K562 (cell line): Measurements from ENCODE around the gene MTREX. TPM values are rescaled to one million over a fixed set of nuclear protein-coding genes. Genes with fewer than 3 reads are reported as not detected.

Source experiments
- ATAC-seq: fragments of 200-7000 bp; cut with Tn5 transposase; 3 replicates; pipeline ENCODE4 v1.9.1; 2020; ENCODE audit warnings: moderate library complexity
- BruUV-seq: library from RNA; stranded (reverse); fragments of 400-500 nt; replicated peaks from 2 replicates; lab custom pipeline; 2021; lab: Mats Ljungman, UMichigan
- CTCF ChIA-PET: fragments of 300-600 bp; formaldehyde crosslinking; extraction: SDS; loops from one replicate; lab custom pipeline; 2021; ENCODE audit warnings: low intra/inter-chr PET ratio; lab: Yijun Ruan, JAX
- POLR2A ChIA-PET: fragments of 300-600, 350-650 bp; sonication (Branson Sonifier 250); formaldehyde crosslinking; extraction: SDS; loops from one replicate; lab custom pipeline; 2021; ENCODE audit warnings: antibody characterized with exemption, inconsistent platforms; lab: Yijun Ruan, JAX
- DNase-seq, 4 experiments: peaks; one replicate each; pipeline versions ENCODE4 v3.0.0 to v3.0.0-alpha.2; 2011 to 2018; ENCODE audit warnings: low spot score in 3 of 4, mixed read lengths in 3 of 4; ENCODE audit errors: extremely low read depth in 1 of 4
- FAIRE-seq: peaks from 2 replicates; lab custom pipeline; 2011; peaks lifted over from hg19 to GRCh38; lab: Jason Lieb, UNC
- H2AFZ ChIP-seq: 2 replicates; pipeline ENCODE4 v1.6.0; 2011; ENCODE audit warnings: low read depth, low read length, control low read depth, inconsistent platforms
- H3K27ac ChIP-seq: fragments of 200-600 bp; 3 replicates; pipeline ENCODE4 v1.8.0; 2011; ENCODE audit warnings: low read depth, mild to moderate bottlenecking, control low read depth, inconsistent platforms, low read length, moderate library complexity, mixed read lengths; ENCODE audit errors: extremely low read depth
- H3K27me3 ChIP-seq, 2 experiments: fragments of 300-600 bp in 1 of 2; 2 replicates in 1 of 2; 3 replicates in 1 of 2; pipeline versions ENCODE4 v1.6.0 to v1.8.0; 2011; ENCODE audit warnings: inconsistent platforms in 2 of 2, low read length in 2 of 2, mild to moderate bottlenecking in 1 of 2, mixed read lengths in 1 of 2, moderate library complexity in 1 of 2; ENCODE audit not compliant: control insufficient read depth in 2 of 2, insufficient read depth in 2 of 2
- H3K36me3 ChIP-seq: fragments of 300-600 bp; 3 replicates; pipeline ENCODE4 v1.8.0; 2011; ENCODE audit warnings: mild to moderate bottlenecking, low read length, inconsistent platforms; ENCODE audit not compliant: control insufficient read depth, insufficient read depth
- H3K4me1 ChIP-seq, 2 experiments: fragments of 200-600 bp in 1 of 2; replicated peaks in 1 of 2; 2 replicates in 1 of 2; 3 replicates in 1 of 2; pipeline versions ENCODE4 v1.5.1 to v1.8.0; 2011; ENCODE audit warnings: inconsistent platforms in 2 of 2, low read length in 2 of 2, mild to moderate bottlenecking in 1 of 2, mixed read lengths in 1 of 2, moderate library complexity in 1 of 2; ENCODE audit not compliant: control insufficient read depth in 2 of 2, insufficient read depth in 2 of 2
- H3K4me2 ChIP-seq: 2 replicates; pipeline ENCODE4 v1.6.1; 2011; ENCODE audit warnings: low read length, control low read depth, inconsistent platforms, mixed read lengths; ENCODE audit not compliant: insufficient read depth
- H3K4me3 ChIP-seq: fragments of 200-600 bp; sonication (generic), shearing (Covaris generic); 2 replicates; pipeline ENCODE4 v1.5.1; 2016; ENCODE audit warnings: control low read depth, inconsistent platforms
- H3K79me2 ChIP-seq: fragments of 200-600 bp; 3 replicates; pipeline ENCODE4 v1.8.0; 2011; ENCODE audit warnings: low read length, inconsistent platforms; ENCODE audit not compliant: control insufficient read depth, insufficient read depth
- H3K9ac ChIP-seq, 2 experiments: 2 replicates each; pipeline versions ENCODE4 v1.6.0 to v1.6.1; 2011; ENCODE audit warnings: low read depth in 2 of 2, low read length in 2 of 2, control low read depth in 1 of 2, inconsistent platforms in 1 of 2, mild to moderate bottlenecking in 1 of 2, mixed read lengths in 1 of 2; ENCODE audit not compliant: insufficient read depth in 1 of 2
- H3K9me1 ChIP-seq: one replicate; pipeline ENCODE4 v1.6.0; 2011; ENCODE audit warnings: inconsistent platforms, mild to moderate bottlenecking, low read length, moderate library complexity; ENCODE audit not compliant: control insufficient read depth, insufficient read depth
- H3K9me3 ChIP-seq: replicated peaks from 2 replicates; pipeline ENCODE4 v1.5.1; 2011; ENCODE audit warnings: low read depth, low read length, inconsistent platforms; ENCODE audit not compliant: control insufficient read depth, insufficient read depth
- H4K20me1 ChIP-seq: replicated peaks from 2 replicates; pipeline ENCODE4 v1.6.1; 2011; ENCODE audit warnings: low read length, inconsistent platforms, mixed read lengths; ENCODE audit not compliant: control insufficient read depth, insufficient read depth
- CBFA2T3 ChIP-seq: fragments of 450-650 bp; IDR thresholded peaks from 2 replicates; pipeline ENCODE4 v1.6.1; 2017
- DIDO1 ChIP-seq: fragments of 450-650 bp; IDR thresholded peaks from 2 replicates; pipeline ENCODE4 v1.6.1; 2016; ENCODE audit warnings: low read depth, missing biosample characterization, missing genetic modification characterization
- DNMT1 ChIP-seq: fragments of 450-650 bp; IDR thresholded peaks from 2 replicates; pipeline ENCODE4 v1.6.1; 2016; ENCODE audit warnings: antibody characterized with exemption, mild to moderate bottlenecking
- FOXA1 ChIP-seq: fragments of 450-650 bp; IDR thresholded peaks from 2 replicates; pipeline ENCODE4 v1.6.1; 2016; ENCODE audit warnings: mild to moderate bottlenecking, borderline replicate concordance
- HOXB6 ChIP-seq: fragments of 250-450 bp; sonication (Bioruptor Pico); IDR thresholded peaks from 2 replicates; pipeline ENCODE4 v1.5.1; 2022; ENCODE audit warnings: mild to moderate bottlenecking, borderline replicate concordance
- MCM3 ChIP-seq: fragments of 450-650 bp; IDR thresholded peaks from 2 replicates; pipeline ENCODE4 v1.6.1; 2016
- NELFE ChIP-seq: IDR thresholded peaks from 2 replicates; pipeline ENCODE4 v1.6.1; 2011; ENCODE audit warnings: mild to moderate bottlenecking; ENCODE audit not compliant: insufficient read depth, insufficient read length
- PHTF2 ChIP-seq: fragments of 250-450 bp; sonication (Bioruptor Pico); IDR thresholded peaks from 2 replicates; pipeline ENCODE4 v1.5.0; 2021; ENCODE audit warnings: mild to moderate bottlenecking
- POU5F1 ChIP-seq: fragments of 150-350 bp; IDR thresholded peaks from 2 replicates; pipeline ENCODE4 v1.6.1; 2014; ENCODE audit warnings: borderline replicate concordance, low read length, low read depth, mild to moderate bottlenecking; ENCODE audit not compliant: partially characterized antibody
- RBM15 ChIP-seq: fragments of 200-400 bp; formaldehyde crosslinking; IDR thresholded peaks from 2 replicates; pipeline ENCODE4 v1.6.1; 2018; ENCODE audit warnings: mild to moderate bottlenecking, low read length, moderate library complexity; ENCODE audit not compliant: insufficient read depth
- RBM17 ChIP-seq: fragments of 200-400 bp; formaldehyde crosslinking; IDR thresholded peaks from 2 replicates; pipeline ENCODE4 v1.6.1; 2017; ENCODE audit warnings: low read depth, mild to moderate bottlenecking, low read length, borderline replicate concordance
- TBP ChIP-seq: optimal IDR thresholded peaks from 2 replicates; pipeline ENCODE3; 2011; ENCODE audit warnings: low read depth, low read length, improper control_type of control experiment
- ZNF551 ChIP-seq: fragments of 250-450 bp; sonication (Bioruptor Pico); IDR thresholded peaks from 2 replicates; pipeline ENCODE4 v1.5.0; 2021; ENCODE audit warnings: mild to moderate bottlenecking, moderate library complexity
- WGBS: fragments of 100-300 bp; shearing (Covaris generic); methylation state at CpG from one replicate; pipeline ENCODE4 v1.1.6; 2016; ENCODE audit warnings: low coverage, mixed read lengths; ENCODE audit not compliant: insufficient coverage; ENCODE audit errors: missing lambda C conversion rate; 5-methylcytosine and 5-hydroxymethylcytosine counted together
- in situ Hi-C: fragments of 300-500 bp; cut with MboI; formaldehyde crosslinking; loops from 4 replicates; pipeline ENCODE4 v1.15.0; 2018; ENCODE audit warnings: inconsistent platforms, mixed read lengths
- intact Hi-C: fragments of 100-400 bp; cut with micrococcal nuclease; formaldehyde crosslinking; loops from 2 replicates; pipeline ENCODE4 v1.14.2; 2022
- polyA plus RNA-seq, 8 experiments: library from polyadenylated mRNA; depleted of rRNA in 4 of 8; stranded (reverse) in 5 of 8; unstranded in 3 of 8; fragments of >200 nt; fragmentation: Nextera tagmentation in 2 of 8; fragmentation: Illumina TruSeq in 1 of 8; extraction: Ambion mirVana in 2 of 8; extraction: Trizol in 1 of 8; gene quantifications; 2 replicates each; pipeline versions ENCODE4 v1.2.1 to v1.2.3, GENCODE V29; 2011 to 2014; ENCODE audit warnings: inconsistent platforms in 1 of 8, missing spikeins in 1 of 8
- total RNA-seq, 7 experiments: library from RNA; depleted of rRNA in 6 of 7; stranded (reverse); fragments of >200 nt in 6 of 7; fragmentation: Illumina TruSeq in 2 of 7; extraction: Trizol in 2 of 7; gene quantifications; 2 replicates each; pipeline versions ENCODE4 v1.2.1 to v1.2.3, GENCODE V29; 2011 to 2021; ENCODE audit warnings: low replicate concordance in 1 of 7
- TF ChIP-seq, protein P1 (sequence below): fragments of 450-650 bp; IDR thresholded peaks from 2 replicates; pipeline ENCODE4 v1.6.1; 2016; ENCODE audit warnings: antibody characterized with exemption
- TF ChIP-seq, protein P2 (sequence below), 2 experiments: fragments of 450-650 bp in 1 of 2; IDR thresholded peaks; 2 replicates each; pipeline ENCODE4 v1.6.1; 2011 to 2017; ENCODE audit warnings: low read depth in 2 of 2, antibody characterized with exemption in 1 of 2, borderline replicate concordance in 1 of 2, low read length in 1 of 2, mild to moderate bottlenecking in 1 of 2, mixed read lengths in 1 of 2; ENCODE audit not compliant: control insufficient read depth in 1 of 2
- TF ChIP-seq, protein P3 (sequence below): fragments of 250-450 bp; sonication (Bioruptor Pico); IDR thresholded peaks from 2 replicates; pipeline ENCODE4 v1.5.0; 2020; ENCODE audit warnings: mild to moderate bottlenecking, borderline replicate concordance

Gene MTREX
- total and polyA plus RNA-seq, 9 of the 15 experiments (the other 6 are each of a cell fraction or from before 2014, with no cell fraction given) = 52.9 to 193 (median 150) TPM

DNA sequence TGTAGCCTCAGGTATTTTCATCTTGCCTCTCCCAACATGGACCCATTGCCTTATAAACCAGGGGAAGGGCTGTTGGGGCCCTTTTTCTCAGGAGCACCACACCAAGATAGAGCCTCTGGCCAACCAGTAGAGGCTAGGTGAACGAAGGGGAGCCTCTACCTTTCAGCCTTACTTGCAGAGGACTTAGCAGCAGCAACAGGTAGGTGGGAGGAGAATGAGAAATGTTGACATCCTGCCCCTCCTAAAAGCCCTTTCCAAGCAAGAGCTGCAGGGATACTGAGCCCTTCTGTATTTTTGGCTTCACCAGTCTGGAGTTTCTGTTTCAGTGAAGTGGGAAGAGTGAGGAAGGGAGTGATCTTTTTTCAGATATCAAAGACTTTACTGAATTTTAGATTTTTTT, 77.4 kb downstream of the MTREX start:
- Histone ChIP-seq H3K9ac (no peak overlapping the region), H3K9me1 (no peaks in the 10 kb centered on the region), H3K27me3 (no peaks in the 10 kb centered on the region)
- no peak for FAIRE-seq
- TF ChIP-seq RBM17 (no peak), ZNF551 (CRISPR knock-in tag) (no peak), TBP (no peak), DIDO1 (tag) (no peak), PHTF2 (CRISPR knock-in tag) (no peak), NELFE (no peak), DNMT1 (no peak), FOXA1 (no peak), POU5F1 (no peak), MCM3 (no peak), CBFA2T3 (no peak), RBM15 (no peak), HOXB6 (CRISPR knock-in tag) (no peak)
- TF ChIP-seq, protein P1, sequence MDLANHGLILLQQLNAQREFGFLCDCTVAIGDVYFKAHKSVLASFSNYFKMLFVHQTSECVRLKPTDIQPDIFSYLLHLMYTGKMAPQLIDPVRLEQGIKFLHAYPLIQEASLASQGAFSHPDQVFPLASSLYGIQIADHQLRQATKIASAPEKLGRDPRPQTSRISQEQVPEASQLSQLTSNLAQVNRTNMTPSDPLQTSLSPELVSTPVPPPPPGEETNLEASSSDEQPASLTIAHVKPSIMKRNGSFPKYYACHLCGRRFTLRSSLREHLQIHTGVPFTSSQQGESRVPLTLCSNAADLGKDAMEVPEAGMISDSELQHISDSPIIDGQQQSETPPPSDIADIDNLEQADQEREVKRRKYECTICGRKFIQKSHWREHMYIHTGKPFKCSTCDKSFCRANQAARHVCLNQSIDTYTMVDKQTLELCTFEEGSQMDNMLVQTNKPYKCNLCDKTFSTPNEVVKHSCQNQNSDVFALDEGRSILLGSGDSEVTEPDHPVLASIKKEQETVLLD = no peak
- TF ChIP-seq, protein P2, sequence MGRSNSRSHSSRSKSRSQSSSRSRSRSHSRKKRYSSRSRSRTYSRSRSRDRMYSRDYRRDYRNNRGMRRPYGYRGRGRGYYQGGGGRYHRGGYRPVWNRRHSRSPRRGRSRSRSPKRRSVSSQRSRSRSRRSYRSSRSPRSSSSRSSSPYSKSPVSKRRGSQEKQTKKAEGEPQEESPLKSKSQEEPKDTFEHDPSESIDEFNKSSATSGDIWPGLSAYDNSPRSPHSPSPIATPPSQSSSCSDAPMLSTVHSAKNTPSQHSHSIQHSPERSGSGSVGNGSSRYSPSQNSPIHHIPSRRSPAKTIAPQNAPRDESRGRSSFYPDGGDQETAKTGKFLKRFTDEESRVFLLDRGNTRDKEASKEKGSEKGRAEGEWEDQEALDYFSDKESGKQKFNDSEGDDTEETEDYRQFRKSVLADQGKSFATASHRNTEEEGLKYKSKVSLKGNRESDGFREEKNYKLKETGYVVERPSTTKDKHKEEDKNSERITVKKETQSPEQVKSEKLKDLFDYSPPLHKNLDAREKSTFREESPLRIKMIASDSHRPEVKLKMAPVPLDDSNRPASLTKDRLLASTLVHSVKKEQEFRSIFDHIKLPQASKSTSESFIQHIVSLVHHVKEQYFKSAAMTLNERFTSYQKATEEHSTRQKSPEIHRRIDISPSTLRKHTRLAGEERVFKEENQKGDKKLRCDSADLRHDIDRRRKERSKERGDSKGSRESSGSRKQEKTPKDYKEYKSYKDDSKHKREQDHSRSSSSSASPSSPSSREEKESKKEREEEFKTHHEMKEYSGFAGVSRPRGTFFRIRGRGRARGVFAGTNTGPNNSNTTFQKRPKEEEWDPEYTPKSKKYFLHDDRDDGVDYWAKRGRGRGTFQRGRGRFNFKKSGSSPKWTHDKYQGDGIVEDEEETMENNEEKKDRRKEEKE (IDR thresholded peaks at IDR 0.05; ENCODE audit: borderline replicate concordance in 1 of 2, control insufficient read depth in 1 of 2, low read depth in 2 of 2, low read length in 1 of 2) = no peak
- TF ChIP-seq, protein P3, sequence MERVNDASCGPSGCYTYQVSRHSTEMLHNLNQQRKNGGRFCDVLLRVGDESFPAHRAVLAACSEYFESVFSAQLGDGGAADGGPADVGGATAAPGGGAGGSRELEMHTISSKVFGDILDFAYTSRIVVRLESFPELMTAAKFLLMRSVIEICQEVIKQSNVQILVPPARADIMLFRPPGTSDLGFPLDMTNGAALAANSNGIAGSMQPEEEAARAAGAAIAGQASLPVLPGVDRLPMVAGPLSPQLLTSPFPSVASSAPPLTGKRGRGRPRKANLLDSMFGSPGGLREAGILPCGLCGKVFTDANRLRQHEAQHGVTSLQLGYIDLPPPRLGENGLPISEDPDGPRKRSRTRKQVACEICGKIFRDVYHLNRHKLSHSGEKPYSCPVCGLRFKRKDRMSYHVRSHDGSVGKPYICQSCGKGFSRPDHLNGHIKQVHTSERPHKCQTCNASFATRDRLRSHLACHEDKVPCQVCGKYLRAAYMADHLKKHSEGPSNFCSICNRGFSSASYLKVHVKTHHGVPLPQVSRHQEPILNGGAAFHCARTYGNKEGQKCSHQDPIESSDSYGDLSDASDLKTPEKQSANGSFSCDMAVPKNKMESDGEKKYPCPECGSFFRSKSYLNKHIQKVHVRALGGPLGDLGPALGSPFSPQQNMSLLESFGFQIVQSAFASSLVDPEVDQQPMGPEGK (CRISPR knock-in tag) = no peak
- TF ChIP-seq, all 486 proteins: peak for 0
- no peaks in the 10 kb centered on the region for H4K20me1 ChIP-seq
- H2AFZ ChIP-seq = no peak overlapping the region
- WGBS = 78% methylated on average over 1 of the region's 1 CpG
- H3K27ac ChIP-seq = no peak overlapping the region
- ChIA-PET POLR2A (no interaction called here), CTCF (no interaction called here)
- no TSS peak for BruUV-seq
- no peak for DNase-seq
- ATAC-seq = no peak; the same call in 1 of the 3 replicates
- peaks cover 11% of the 10 kb centered on the region for H3K79me2 ChIP-seq
- H3K4me1 ChIP-seq = peaks cover 4 to 11% of the 10 kb centered on the region in 2 experiments; a peak in 4 of 5 replicates
- no peak overlapping the region for H3K4me3 ChIP-seq
- peaks cover 72% of the 10 kb centered on the region for H3K36me3 ChIP-seq
- intact Hi-C loops (no loop called here), in situ Hi-C loops (no loop called here)
- no peak overlapping the region for H3K4me2 ChIP-seq
- no peaks in the 10 kb centered on the region for H3K9me3 ChIP-seq
